Adrenal gland (tissue), 5 donors: ENCODE results near the gene MESP2.

ENCODE experiments used
- POLR2A ChIP-seq, 2 donors: fragments of 450-650 bp; IDR thresholded peaks; one replicate each; pipeline ENCODE4 v1.6.1; 2017; ENCODE audit warnings: antibody characterized with exemption in 2 of 2, mild to moderate bottlenecking in 2 of 2, moderate library complexity in 1 of 2
- TF ChIP-seq, protein P1 (sequence below), 6 experiments: fragments of 450-650 bp in 4 of 6; fragments of 200-600 bp in 2 of 6; sonication (generic) in 1 of 6; IDR thresholded peaks; 1 replicate in 5 of 6; 2 replicates in 1 of 6; pipeline versions ENCODE4 v1.5.1 to v1.8.0; 2016 to 2021; ENCODE audit warnings: antibody characterized with exemption in 6 of 6, mild to moderate bottlenecking in 2 of 6, moderate library complexity in 1 of 6
- donor health status: DM: no; HTN: no; CAD: no.

DNA sequence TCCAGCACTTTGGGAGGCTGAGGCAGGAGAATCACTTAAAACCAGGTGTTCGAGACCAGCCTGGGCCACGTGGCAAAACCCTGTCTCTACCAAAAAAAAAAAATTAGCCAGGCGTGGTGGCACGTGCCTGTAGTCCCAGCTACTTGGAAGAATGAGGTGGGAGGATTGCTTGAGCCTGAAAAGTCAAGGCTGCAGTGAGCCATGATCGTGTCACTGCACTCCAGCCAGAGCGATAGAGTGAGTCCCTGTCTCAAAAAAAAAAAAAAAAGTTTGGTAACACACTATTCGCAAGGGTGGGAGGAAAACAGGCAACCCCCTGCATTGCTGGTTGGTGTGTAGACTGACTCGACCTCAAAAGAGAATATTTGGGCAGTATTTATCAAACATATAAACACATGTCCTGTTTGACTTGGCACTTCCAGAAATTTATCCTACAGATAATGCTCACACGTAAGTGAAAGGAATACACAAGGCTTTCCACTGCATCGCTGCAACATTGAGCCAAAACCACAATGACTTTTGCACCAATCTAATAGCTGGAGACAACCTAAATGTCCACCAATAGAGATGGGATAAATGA lies 41.7 kb downstream of the MESP2 start:
- TF ChIP-seq, protein P1, sequence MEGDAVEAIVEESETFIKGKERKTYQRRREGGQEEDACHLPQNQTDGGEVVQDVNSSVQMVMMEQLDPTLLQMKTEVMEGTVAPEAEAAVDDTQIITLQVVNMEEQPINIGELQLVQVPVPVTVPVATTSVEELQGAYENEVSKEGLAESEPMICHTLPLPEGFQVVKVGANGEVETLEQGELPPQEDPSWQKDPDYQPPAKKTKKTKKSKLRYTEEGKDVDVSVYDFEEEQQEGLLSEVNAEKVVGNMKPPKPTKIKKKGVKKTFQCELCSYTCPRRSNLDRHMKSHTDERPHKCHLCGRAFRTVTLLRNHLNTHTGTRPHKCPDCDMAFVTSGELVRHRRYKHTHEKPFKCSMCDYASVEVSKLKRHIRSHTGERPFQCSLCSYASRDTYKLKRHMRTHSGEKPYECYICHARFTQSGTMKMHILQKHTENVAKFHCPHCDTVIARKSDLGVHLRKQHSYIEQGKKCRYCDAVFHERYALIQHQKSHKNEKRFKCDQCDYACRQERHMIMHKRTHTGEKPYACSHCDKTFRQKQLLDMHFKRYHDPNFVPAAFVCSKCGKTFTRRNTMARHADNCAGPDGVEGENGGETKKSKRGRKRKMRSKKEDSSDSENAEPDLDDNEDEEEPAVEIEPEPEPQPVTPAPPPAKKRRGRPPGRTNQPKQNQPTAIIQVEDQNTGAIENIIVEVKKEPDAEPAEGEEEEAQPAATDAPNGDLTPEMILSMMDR (IDR thresholded peaks at IDR 0.05): no peak
- no peak for TF ChIP-seq POLR2A (IDR thresholded peaks at IDR 0.05)
